HG02623 (cell line): Measurements from ENCODE around the gene DNAH6.
"Not testable (repeated sequence)": the region's sequence is repeated elsewhere in the genome, so short reads cannot be mapped to it uniquely, and the experiment has no call there.

ENCODE experiments used
- ATAC-seq: cut with Tn5 transposase; IDR thresholded peaks from one replicate; pipeline ENCODE4 v1.9.1; 2021; ENCODE audit warnings: moderate library complexity; ENCODE audit not compliant: unreplicated experiment

DNAH6 gene

GRCh38 chr2:84732897-84733778, 216.8 kb downstream of the DNAH6 start:
- no peak for ATAC-seq

GRCh38 chr2:84735389-84735788, 219.1 kb downstream of the DNAH6 start:
- no peak for ATAC-seq

- peak; percentile 98 for ATAC-seq
Measured at GRCh38 chr2:84741182-84741822, 225.0 kb downstream of the DNAH6 start.

- ATAC-seq: no peak
Measured at GRCh38 chr2:84748341-84748740, 232.0 kb downstream of the DNAH6 start.

- no peak for ATAC-seq
Measured at GRCh38 chr2:84749442-84749841, 233.1 kb downstream of the DNAH6 start.

GRCh38 chr2:84755096-84755495, 238.8 kb downstream of the DNAH6 start:
- ATAC-seq: no peak

GRCh38 chr2:84757648-84758047, 241.3 kb downstream of the DNAH6 start:
- ATAC-seq: no peak

- no peak for ATAC-seq
Measured at GRCh38 chr2:84766791-84767190, 250.5 kb downstream of the DNAH6 start.

- ATAC-seq: no peak
Measured at GRCh38 chr2:84768840-84769239, 252.5 kb downstream of the DNAH6 start.

- ATAC-seq: no peak
Measured at GRCh38 chr2:84770280-84770679, 254.0 kb downstream of the DNAH6 start.

- ATAC-seq: no peak
Measured at GRCh38 chr2:84771251-84771650, 255.0 kb downstream of the DNAH6 start.

- ATAC-seq: not testable (repeated sequence)
Measured at GRCh38 chr2:84773562-84773961, 257.3 kb downstream of the DNAH6 start.

- no peak for ATAC-seq
Measured at GRCh38 chr2:84776011-84776410, 259.7 kb downstream of the DNAH6 start.

GRCh38 chr2:84778911-84779690, 262.8 kb downstream of the DNAH6 start:
- no peak for ATAC-seq

- no peak for ATAC-seq
Measured at GRCh38 chr2:84779781-84780180, 263.5 kb downstream of the DNAH6 start.

GRCh38 chr2:84781942-84782716, 265.8 kb downstream of the DNAH6 start:
- peak; percentile 86 for ATAC-seq

GRCh38 chr2:84782717-84783442, 266.6 kb downstream of the DNAH6 start:
- ATAC-seq: no peak

- no peak for ATAC-seq
Measured at GRCh38 chr2:84785950-84786349, 269.7 kb downstream of the DNAH6 start.

GRCh38 chr2:84786601-84787000, 270.3 kb downstream of the DNAH6 start:
- ATAC-seq: no peak

- no peak for ATAC-seq
Measured at GRCh38 chr2:84788027-84788426, 271.7 kb downstream of the DNAH6 start.
